Skeletal muscle cell (primary cell): ENCODE measurements around the gene PCBP3.

ENCODE experiments used
- DNase-seq: peaks from one replicate; pipeline ENCODE4 v3.0.0-alpha.2; 2010; ENCODE audit warnings: low read depth
- H3K4me3 ChIP-seq: 2 replicates; pipeline ENCODE4 v1.5.1; 2011; ENCODE audit warnings: low read depth, mild to moderate bottlenecking, control low read depth, low read length, moderate library complexity

Gene PCBP3

DNA sequence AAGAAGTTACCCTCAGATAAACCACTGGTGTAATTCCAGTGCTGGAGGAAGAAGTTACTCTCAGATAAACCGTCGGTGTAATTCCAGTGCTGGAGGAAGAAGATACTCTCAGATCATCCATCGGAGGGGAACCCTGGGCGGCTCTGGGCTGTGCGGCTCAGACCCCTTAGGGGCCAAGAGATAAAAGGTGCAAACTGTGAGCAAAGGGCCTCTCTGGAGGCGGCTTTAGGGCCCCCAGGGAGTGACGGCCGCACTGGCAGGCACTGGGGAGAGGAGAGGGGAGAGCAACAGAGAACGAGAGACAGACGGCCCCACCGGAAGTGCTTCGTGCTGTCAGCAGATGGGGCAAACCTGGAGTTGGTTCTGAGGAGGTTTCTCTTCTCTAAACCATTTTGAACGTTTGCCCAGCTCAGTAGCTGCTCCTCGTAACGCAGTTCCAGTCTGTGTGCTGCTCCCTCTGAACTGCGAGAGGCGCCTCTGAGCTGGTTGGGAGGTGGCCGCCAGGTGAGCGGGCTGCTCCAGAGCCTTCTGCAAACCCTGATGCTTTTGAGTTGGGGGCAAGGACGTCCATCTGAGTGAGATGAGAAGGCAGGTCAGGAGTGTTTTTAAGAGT is 275.4 kb downstream of the PCBP3 start:
- no peak overlapping the region for H3K4me3 ChIP-seq
- DNase-seq, result no peak

DNA sequence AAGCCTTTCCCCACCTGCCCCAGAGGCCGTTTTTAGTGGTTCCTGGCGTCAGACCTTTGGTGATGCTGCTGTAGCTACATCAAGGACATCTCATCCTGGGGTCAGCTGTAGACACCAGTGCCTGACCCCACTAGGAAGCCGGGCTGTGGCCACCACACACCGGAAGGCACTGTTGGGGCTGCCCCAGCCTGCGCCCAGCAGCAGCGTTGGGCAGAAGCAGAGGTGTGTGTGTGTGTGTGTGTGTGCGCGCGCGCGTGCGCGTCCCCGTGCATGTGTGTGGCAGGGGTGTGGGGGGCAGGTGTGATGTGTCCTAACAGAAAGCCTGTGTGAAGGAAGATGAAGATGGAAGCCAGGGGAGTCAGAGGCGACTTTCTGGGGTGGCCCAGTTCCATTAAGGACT is 276.1 kb downstream of the PCBP3 start:
- no peak overlapping the region for H3K4me3 ChIP-seq
- DNase-seq, result no peak

DNA sequence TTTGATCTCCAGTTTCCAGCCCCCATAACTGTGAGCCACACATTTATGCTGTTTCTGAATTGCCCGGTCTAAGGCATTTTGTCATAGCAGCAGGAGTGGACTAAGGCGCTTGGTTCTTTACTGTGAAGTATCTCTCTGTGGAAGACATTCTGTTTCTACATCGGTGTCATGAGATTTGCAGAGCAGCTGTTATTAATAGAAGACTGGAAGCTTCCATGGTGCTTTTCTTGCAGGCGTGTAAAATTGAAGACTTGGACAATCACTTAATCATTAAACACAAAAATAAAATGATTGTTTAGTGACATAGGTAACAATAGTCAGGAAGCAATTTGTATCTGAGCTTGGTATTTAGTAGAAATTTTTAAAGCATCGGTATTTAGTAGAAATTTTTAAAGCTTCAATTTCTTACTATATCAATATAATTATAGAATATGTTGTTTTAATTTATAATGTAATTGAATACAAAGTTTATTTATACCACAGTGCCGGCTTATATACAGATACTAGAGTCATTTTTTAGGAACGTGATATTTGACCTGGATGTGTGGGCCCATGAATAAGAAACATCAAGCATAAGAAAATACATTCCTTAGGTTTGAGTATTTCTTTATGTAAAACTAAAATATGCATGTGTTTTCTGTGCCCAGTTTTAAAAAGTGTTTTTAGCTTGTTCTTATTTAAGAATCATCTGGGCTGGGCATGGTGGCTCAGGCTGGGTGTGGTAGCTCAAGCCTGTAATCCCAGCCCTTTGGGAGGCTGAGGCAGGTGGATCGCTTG is 277.5 kb downstream of the PCBP3 start:
- DNase-seq, result no peak
- H3K4me3 ChIP-seq, result no peak overlapping the region

DNA sequence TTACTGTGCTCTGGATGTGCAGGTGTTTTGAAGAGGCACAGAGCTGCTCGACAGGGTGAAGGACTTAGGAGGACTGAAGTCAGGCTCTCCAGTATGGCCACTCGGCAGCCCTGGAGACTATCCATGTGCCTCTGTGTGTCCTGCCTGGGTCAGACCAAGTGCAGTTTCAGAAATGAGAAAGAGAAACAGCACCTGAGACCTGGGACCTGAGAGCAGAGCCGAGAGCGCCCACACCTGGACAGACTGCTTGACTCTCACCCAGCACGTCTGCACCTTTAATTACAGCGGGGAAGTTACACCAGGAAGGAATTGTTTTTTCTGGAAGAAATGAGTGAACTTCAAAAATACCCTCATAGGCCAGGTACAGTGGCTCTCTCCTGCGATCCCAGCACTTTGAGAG is 278.4 kb downstream of the PCBP3 start:
- DNase-seq, result no peak
- no peak overlapping the region for H3K4me3 ChIP-seq

DNA sequence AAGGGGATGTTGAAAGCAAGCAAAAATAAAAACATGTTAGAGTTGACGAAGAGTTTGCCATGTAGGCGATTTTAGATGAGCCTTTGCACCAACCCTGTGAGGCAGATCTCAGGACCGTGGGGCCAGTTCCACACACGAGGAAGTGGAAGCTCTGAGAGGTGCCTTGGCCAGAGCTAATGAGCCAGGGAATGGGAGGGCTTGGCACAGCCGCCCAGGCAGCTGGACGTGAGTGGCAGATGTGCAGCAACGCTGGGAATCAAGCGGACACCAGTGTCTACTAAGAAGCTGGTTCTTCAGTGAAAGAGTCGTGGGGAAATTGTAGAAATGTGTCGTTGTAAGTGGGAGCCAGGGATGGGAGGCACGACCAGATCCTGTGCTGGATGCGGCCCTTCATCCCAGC is 279.1 kb downstream of the PCBP3 start:
- no peak overlapping the region for H3K4me3 ChIP-seq
- DNase-seq, result no peak

DNA sequence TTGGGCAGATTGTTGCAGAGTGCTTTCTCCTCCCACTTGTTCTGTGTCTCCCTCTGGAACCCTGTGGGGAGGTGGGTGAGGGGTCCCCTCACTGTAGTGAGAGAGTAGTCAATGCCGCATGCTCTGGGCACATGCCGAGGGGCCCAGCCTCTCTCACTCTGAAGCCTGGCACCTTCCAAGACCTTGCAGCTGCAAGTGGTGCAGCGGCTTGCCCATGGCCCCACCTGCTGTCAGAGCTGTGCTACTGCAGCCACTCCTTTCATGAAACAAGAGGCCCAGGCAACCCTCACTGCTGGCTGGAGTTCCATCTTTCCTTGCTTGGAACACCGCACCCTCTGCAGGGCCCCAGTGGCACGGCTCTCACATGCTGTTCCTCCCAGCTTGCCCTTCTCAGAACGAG is 279.6 kb downstream of the PCBP3 start:
- no peak overlapping the region for H3K4me3 ChIP-seq
- DNase-seq, result peak; percentile 18

DNA sequence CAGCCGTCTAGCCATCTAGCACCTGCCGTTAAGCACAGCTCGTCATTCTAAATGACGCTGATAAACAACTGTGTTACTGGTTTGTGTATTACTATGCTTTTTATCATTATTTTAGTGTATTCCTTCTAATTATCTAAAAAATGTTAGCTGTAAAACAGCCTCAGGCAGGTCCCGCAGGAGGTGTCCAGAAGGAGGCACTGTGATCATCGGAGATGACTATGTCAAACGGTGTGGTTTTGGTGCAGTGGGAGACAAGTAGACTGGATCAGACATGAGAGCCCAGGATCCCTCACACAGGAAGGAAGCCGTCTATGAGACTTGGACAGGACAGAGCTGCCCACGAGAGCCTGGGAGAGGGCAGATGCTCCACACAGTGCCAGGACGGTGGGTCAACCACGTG is 282.8 kb downstream of the PCBP3 start:
- H3K4me3 ChIP-seq, result no peak overlapping the region
- DNase-seq, result no peak

DNA sequence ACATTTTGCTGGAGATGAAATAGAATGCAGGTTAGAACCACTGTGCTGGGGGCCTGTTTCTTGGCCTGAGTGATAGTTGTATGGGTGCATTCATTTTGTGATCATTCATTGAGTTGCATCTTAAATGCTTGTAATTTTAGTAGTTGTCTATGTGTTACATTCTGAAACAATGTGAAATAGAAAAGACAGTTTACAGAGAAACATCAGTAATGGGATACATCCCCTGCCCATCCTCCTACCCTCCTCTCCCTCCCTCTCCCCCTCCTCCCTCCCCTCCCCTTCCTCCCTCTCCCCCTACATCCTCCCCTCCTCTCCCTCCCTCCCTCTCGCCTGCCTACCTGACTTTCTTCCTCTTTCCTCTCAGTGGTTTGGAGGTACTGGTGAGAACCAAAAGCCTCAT is 283.5 kb downstream of the PCBP3 start:
- no peak for DNase-seq
- H3K4me3 ChIP-seq, result no peak overlapping the region

DNA sequence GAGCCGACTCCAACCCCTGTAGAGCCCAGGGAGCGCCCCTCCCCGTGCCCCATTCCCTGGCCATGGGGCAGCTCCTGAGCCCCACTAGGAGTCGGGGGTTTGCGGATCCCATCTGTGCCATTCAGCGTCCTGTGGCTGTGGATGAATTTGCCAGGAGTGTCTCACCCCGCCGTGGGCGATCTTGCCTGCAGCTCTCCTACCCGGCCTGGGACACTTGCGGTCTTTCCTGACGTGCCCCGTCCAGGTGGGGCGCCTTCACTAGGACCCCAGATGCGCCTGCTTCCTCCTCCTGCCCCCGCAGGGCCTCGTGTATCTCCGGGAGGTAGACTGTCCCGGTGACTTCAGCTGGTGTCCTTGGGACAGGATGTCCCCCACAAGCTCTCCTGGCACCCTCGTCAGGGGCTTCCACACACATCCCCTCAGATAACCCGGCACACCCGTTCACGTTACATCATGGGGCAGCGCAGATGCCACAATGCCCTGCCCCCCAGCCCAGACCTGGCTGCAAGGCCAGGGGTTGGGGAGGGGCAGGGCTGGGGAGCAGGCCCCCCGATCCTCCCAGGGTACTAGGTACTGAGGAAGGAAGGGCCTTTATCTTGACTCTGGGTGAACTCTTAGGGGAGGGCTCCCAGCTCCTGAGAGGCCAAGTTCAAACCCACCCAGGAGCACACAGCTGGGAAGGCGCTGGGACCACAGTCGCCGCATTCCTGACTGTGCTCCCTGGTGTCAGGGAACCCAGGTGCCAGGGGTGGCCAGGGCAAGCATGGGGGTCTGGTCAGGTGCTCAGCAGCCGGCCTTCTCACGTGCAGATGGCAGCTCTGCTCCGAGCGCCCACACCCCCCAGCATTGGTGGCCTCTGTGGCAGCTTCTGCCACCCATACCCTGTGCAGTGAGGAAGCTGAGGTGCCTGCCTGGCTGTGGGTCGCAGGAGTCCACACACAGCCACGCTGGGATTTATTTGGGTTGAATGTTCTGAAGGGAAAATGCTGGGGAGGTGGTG is 284.6 kb downstream of the PCBP3 start:
- no peak for DNase-seq
- H3K4me3 ChIP-seq, result no peak overlapping the region

DNA sequence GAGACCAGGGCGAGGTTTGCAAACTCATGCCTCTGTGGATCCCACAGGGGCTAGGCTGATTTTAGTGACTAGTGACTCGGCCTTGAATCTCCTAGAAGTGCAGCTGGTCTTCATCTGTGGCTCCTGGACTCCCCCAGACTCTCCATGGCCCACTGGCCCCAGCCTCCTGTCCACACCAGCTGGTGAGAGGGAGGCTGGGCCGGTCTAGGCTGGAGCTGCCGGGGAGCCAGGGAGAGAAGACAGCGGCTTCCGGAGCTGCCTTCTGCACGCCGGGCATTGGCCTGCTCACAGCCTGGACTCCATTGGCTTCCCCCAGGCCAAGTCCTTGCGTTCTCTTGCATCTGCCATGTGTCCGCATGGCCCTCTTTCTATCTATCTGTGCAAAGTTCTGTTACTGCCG is 285.9 kb downstream of the PCBP3 start:
- no peak for DNase-seq
- no peak overlapping the region for H3K4me3 ChIP-seq

DNA sequence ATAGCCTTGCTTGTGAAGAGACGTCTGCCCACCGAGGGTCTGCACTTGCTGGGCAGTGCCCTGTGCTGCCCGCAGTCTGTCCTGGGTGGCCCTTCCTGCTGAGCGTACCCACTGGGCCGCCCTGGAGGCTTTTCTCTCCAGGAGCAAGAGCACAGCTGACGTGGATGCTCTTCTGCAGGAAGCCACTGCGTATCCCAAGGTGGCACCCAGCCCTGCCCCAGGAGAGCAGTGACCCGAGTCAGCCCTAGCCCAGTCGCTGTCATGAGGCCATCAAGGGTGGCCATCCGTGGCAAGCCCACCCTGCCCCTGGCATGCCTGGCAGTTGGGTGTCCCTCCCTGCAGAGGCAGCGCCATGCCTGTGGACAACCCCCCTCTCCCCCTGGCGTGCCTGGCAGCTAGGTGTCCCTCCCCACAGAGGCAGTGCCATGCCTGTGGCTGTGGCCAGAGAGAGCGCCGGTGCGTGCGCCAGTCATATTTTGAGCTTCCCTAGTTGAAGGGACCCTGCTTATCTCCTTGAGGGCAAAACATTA is 286.8 kb downstream of the PCBP3 start:
- no peak overlapping the region for H3K4me3 ChIP-seq
- no peak for DNase-seq

DNA sequence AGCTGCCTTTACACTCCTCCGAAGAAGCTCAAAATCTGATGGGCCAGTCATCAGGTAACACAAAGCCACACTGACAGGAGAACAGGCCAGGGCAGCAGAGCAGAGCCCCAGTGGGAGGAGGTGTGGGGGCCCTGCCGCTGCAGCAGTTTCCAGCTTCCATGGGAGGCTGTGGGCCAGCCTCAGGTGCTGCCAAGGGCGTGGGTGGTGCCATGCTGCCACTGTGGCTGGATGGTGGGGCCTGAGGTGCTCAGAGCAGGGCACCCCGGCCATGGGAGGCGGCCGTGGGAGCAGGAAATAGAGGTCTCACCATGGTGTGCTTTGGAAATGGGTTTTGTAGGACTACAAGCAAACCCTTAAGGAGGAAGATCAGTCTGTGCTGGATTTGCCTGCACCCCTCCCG is 287.3 kb downstream of the PCBP3 start:
- H3K4me3 ChIP-seq, result no peak overlapping the region
- no peak for DNase-seq

DNA sequence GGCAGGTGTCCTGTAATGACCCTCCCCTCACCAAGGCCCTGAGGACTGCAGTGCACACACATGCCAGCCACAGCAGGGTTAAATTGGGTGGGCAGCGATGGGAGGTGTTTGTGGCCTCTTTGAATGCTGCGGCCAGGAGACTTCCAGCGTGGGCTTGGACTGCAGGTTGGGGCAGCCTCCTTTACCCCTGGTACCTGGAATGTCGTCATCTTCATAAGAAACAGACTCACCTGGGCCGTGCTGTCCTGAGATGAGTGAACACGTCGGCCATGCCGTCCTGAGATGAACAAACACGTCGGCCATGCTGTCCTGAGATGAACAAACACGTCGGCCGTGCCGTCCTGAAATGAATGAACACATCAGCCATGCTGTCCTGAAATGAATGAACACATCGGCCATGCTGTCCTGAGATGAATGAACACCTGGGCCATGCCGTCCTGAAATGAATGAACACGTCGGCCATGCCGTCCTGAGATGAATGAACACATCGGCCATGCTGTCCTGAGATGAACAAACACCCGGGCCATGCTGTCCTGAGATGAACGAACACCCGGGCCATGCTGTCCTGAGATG is 288.0 kb downstream of the PCBP3 start:
- no peak for DNase-seq

DNA sequence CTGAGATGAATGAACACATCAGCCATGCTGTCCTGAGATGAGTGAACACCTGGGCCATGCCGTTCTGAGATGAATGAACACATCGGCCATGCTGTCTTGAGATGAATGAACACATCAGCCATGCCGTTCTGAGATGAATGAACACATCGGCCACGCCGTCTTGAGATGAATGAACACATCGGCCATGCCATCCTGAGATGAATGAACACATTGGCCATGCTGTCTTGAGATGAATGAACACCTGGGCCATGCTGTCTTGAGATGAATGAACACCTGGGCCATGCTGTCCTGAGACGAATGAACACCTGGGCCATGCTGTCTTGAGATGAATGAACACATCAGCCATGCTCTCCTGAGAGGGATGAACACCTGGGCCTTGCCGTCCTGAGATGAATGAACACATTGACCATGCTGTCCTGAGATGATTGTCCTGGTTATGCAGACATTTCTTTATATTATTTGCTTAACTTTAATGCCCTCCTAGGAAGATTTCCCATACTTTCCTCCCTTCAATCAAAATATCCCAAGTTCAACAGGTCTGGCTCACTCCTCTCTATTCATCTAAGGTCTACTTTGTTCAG is 289.5 kb downstream of the PCBP3 start:
- no peak for DNase-seq
- no peak overlapping the region for H3K4me3 ChIP-seq

More for the DNA sequence above, 288.0 kb downstream of the PCBP3 start:
- no peak overlapping the region for H3K4me3 ChIP-seq

DNA sequence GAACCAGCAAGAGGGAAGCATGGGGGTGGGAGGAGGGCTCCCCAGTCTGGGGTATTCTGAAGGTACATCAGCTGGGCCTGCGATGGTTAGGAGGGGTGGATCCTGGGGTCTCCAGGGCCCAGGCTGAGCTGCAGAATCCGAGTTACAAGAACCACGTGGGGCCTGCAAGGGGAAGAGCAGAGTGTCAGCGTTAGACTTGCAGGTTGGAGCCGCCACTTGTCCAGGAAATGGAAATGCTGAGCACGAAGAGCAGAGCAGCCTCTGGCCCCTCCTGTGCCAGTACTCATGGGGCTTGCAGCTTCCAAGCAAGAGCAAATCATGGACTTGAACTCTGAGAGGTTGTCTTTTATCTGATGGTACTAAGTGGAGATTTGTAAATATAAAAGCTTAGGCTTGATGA is 290.6 kb downstream of the PCBP3 start:
- no peak for DNase-seq
- no peak overlapping the region for H3K4me3 ChIP-seq

DNA sequence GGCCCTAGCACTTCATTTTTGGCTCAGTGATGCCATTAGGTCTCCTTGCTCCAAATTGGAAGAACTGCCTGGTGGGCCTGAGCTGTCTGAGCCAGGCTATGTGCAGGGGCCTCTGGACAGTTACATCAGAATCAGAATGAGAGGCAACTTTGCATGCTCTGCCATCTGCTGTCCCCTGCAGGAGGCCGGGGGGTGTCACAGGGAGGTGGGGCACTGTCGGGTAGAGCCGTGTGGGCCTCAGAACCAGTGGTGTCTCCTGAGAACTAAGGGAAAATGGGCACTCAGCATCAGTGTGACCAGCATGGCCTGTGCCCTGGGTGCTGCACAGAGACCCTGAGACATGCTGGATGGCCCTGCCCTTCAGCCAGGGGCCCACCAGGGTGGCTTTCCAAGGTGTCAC is 291.0 kb downstream of the PCBP3 start:
- no peak for DNase-seq
- no peak overlapping the region for H3K4me3 ChIP-seq

DNA sequence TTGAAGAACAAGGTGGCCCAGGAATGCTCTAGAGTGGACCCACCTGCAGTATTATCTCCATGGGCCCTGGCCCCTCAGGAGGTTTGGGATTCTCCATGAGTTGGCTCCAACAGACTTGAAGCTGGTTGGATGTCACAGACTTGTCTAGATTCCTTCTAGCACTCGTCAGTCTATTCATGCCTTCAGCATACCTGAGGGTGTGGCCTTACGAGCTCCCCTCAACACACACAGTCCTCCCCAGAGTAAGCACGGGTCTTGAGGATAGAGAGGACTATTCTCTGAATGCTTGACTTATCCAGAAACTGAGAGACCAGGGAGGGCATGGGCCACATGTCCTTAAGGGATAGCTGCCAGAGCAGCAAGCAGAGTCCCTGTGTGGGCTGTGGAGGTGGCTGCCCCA is 292.1 kb downstream of the PCBP3 start:
- peak; percentile 63 for DNase-seq

DNA sequence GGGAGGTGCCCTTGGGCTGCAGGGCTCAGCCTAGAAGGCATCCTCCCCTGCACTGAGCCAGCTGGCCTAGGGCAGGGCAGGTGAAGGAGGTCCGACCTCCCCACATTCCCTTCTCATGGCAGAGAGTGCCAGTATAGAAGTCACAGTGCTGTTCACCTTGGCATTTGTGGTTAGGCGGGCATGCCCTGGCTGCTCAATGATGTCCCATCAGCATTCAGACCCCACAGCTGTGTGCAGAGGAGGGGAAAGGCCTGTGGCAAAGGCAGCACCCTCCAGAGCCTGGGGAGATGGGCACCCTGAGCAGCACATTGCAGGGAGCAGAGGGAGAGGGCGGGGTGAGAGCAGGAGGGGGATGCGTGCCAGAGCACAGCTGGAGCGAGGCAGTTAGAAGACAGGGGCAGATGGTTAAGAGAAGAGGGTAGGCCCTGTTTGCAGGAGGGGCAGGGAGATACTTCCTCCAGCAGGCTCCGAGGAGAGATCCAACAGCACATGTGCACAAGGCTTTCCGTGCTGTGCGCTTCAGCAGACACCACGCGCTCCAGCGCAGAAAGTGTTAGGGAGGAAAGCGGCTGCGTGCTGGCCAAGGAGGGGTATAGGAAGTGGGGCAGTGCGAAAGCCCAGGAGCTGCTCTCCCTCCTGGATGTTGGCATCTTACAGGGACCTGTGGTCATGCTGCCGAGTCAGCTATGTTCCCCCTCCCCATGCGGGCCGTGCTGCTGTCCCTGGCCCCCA is 294.4 kb downstream of the PCBP3 start:
- no peak for DNase-seq
- no peak overlapping the region for H3K4me3 ChIP-seq

More for the DNA sequence above, 292.1 kb downstream of the PCBP3 start:
- no peak overlapping the region for H3K4me3 ChIP-seq

DNA sequence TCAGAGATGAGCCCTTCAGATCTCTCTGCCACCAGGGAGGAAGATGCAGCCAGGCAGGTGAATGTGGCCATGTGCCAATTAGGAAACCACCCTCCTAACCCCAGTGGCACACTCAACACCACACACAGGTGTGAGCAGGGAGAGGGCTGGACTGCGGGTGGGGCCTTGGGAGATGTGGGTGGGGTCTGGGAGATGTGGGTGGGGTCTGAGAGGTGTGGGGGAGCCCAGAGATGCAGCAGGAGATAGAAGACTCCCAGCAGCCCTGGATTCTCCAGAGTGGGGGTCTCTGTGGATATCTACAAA is 294.9 kb downstream of the PCBP3 start:
- H3K4me3 ChIP-seq, result no peak overlapping the region
- DNase-seq, result no peak
